K562 (cell line): ENCODE data around the gene ANKMY1. TPM values are rescaled to one million over a fixed set of nuclear protein-coding genes. Genes with fewer than 3 reads are reported as not detected.

Experiments
- ATAC-seq: fragments of 200-7000 bp; cut with Tn5 transposase; 3 replicates; pipeline ENCODE4 v1.9.1; 2020; ENCODE audit warnings: moderate library complexity
- BruUV-seq: library from RNA; stranded (reverse); fragments of 400-500 nt; replicated peaks from 2 replicates; lab custom pipeline; 2021; lab: Mats Ljungman, UMichigan
- CTCF ChIA-PET: fragments of 300-600 bp; formaldehyde crosslinking; extraction: SDS; loops from one replicate; lab custom pipeline; 2021; ENCODE audit warnings: low intra/inter-chr PET ratio; lab: Yijun Ruan, JAX
- POLR2A ChIA-PET: fragments of 300-600, 350-650 bp; sonication (Branson Sonifier 250); formaldehyde crosslinking; extraction: SDS; loops from one replicate; lab custom pipeline; 2021; ENCODE audit warnings: antibody characterized with exemption, inconsistent platforms; lab: Yijun Ruan, JAX
- DNase-seq, 4 experiments: peaks; one replicate each; pipeline versions ENCODE4 v3.0.0 to v3.0.0-alpha.2; 2011 to 2018; ENCODE audit warnings: low spot score in 3 of 4, mixed read lengths in 3 of 4; ENCODE audit errors: extremely low read depth in 1 of 4
- FAIRE-seq: peaks from 2 replicates; lab custom pipeline; 2011; peaks lifted over from hg19 to GRCh38; lab: Jason Lieb, UNC
- H2AFZ ChIP-seq: 2 replicates; pipeline ENCODE4 v1.6.0; 2011; ENCODE audit warnings: low read depth, low read length, control low read depth, inconsistent platforms
- H3K27ac ChIP-seq: fragments of 200-600 bp; 3 replicates; pipeline ENCODE4 v1.8.0; 2011; ENCODE audit warnings: low read depth, mild to moderate bottlenecking, control low read depth, inconsistent platforms, low read length, moderate library complexity, mixed read lengths; ENCODE audit errors: extremely low read depth
- H3K27me3 ChIP-seq, 2 experiments: fragments of 300-600 bp in 1 of 2; 2 replicates in 1 of 2; 3 replicates in 1 of 2; pipeline versions ENCODE4 v1.6.0 to v1.8.0; 2011; ENCODE audit warnings: inconsistent platforms in 2 of 2, low read length in 2 of 2, mild to moderate bottlenecking in 1 of 2, mixed read lengths in 1 of 2, moderate library complexity in 1 of 2; ENCODE audit not compliant: control insufficient read depth in 2 of 2, insufficient read depth in 2 of 2
- H3K36me3 ChIP-seq: fragments of 300-600 bp; 3 replicates; pipeline ENCODE4 v1.8.0; 2011; ENCODE audit warnings: mild to moderate bottlenecking, low read length, inconsistent platforms; ENCODE audit not compliant: control insufficient read depth, insufficient read depth
- H3K4me1 ChIP-seq, 2 experiments: fragments of 200-600 bp in 1 of 2; replicated peaks in 1 of 2; 2 replicates in 1 of 2; 3 replicates in 1 of 2; pipeline versions ENCODE4 v1.5.1 to v1.8.0; 2011; ENCODE audit warnings: inconsistent platforms in 2 of 2, low read length in 2 of 2, mild to moderate bottlenecking in 1 of 2, mixed read lengths in 1 of 2, moderate library complexity in 1 of 2; ENCODE audit not compliant: control insufficient read depth in 2 of 2, insufficient read depth in 2 of 2
- H3K4me2 ChIP-seq: 2 replicates; pipeline ENCODE4 v1.6.1; 2011; ENCODE audit warnings: low read length, control low read depth, inconsistent platforms, mixed read lengths; ENCODE audit not compliant: insufficient read depth
- H3K4me3 ChIP-seq: fragments of 200-600 bp; sonication (generic), shearing (Covaris generic); 2 replicates; pipeline ENCODE4 v1.5.1; 2016; ENCODE audit warnings: control low read depth, inconsistent platforms
- H3K79me2 ChIP-seq: fragments of 200-600 bp; 3 replicates; pipeline ENCODE4 v1.8.0; 2011; ENCODE audit warnings: low read length, inconsistent platforms; ENCODE audit not compliant: control insufficient read depth, insufficient read depth
- H3K9ac ChIP-seq, 2 experiments: 2 replicates each; pipeline versions ENCODE4 v1.6.0 to v1.6.1; 2011; ENCODE audit warnings: low read depth in 2 of 2, low read length in 2 of 2, control low read depth in 1 of 2, inconsistent platforms in 1 of 2, mild to moderate bottlenecking in 1 of 2, mixed read lengths in 1 of 2; ENCODE audit not compliant: insufficient read depth in 1 of 2
- H3K9me1 ChIP-seq: one replicate; pipeline ENCODE4 v1.6.0; 2011; ENCODE audit warnings: inconsistent platforms, mild to moderate bottlenecking, low read length, moderate library complexity; ENCODE audit not compliant: control insufficient read depth, insufficient read depth
- H3K9me3 ChIP-seq: replicated peaks from 2 replicates; pipeline ENCODE4 v1.5.1; 2011; ENCODE audit warnings: low read depth, low read length, inconsistent platforms; ENCODE audit not compliant: control insufficient read depth, insufficient read depth
- H4K20me1 ChIP-seq: replicated peaks from 2 replicates; pipeline ENCODE4 v1.6.1; 2011; ENCODE audit warnings: low read length, inconsistent platforms, mixed read lengths; ENCODE audit not compliant: control insufficient read depth, insufficient read depth
- CREB1 ChIP-seq, 2 experiments: sonication (generic) in 1 of 2; formaldehyde crosslinking in 1 of 2; IDR thresholded peaks; 2 replicates each; pipeline versions ENCODE4 v1.6.1 to v1.8.0; 2012 to 2022; ENCODE audit warnings: inconsistent platforms in 1 of 2, mild to moderate bottlenecking in 1 of 2, missing genetic modification reagents in 1 of 2, moderate library complexity in 1 of 2
- HDAC1 ChIP-seq, 2 experiments: fragments of 450-650 bp; IDR thresholded peaks; 2 replicates each; pipeline ENCODE4 v1.6.1; 2016 to 2017; ENCODE audit warnings: inconsistent platforms in 1 of 2, mild to moderate bottlenecking in 1 of 2, moderate library complexity in 1 of 2
- MYBL2 ChIP-seq, 2 experiments: fragments of 450-650 bp in 1 of 2; sonication (generic) in 1 of 2; formaldehyde crosslinking in 1 of 2; IDR thresholded peaks; 2 replicates each; pipeline versions ENCODE4 v1.6.1 to v1.8.1; 2017 to 2022; ENCODE audit warnings: borderline replicate concordance in 1 of 2, inconsistent platforms in 1 of 2, low read depth in 1 of 2, mild to moderate bottlenecking in 1 of 2, missing genetic modification reagents in 1 of 2, moderate library complexity in 1 of 2
- SUPT5H ChIP-seq: fragments of 450-650 bp; IDR thresholded peaks from 2 replicates; pipeline ENCODE4 v1.6.1; 2016
- THRA ChIP-seq: fragments of 450-650 bp; IDR thresholded peaks from 2 replicates; pipeline ENCODE4 v1.6.1; 2017; ENCODE audit warnings: mild to moderate bottlenecking, moderate library complexity
- ZNF175 ChIP-seq: fragments of 200-800 bp; sonication (Bioruptor generic); IDR thresholded peaks from 2 replicates; pipeline ENCODE4 v1.6.1; 2016; ENCODE audit warnings: low read depth, mild to moderate bottlenecking, missing genetic modification characterization, missing compliant biosample characterization
- ZNF311 ChIP-seq: fragments of 250-450 bp; sonication (Bioruptor Pico); IDR thresholded peaks from 2 replicates; pipeline ENCODE4 v1.4.0; 2020; ENCODE audit warnings: mild to moderate bottlenecking, moderate library complexity
- WGBS: fragments of 100-300 bp; shearing (Covaris generic); methylation state at CpG from one replicate; pipeline ENCODE4 v1.1.6; 2016; ENCODE audit warnings: low coverage, mixed read lengths; ENCODE audit not compliant: insufficient coverage; ENCODE audit errors: missing lambda C conversion rate; 5-methylcytosine and 5-hydroxymethylcytosine counted together
- in situ Hi-C: fragments of 300-500 bp; cut with MboI; formaldehyde crosslinking; loops from 4 replicates; pipeline ENCODE4 v1.15.0; 2018; ENCODE audit warnings: inconsistent platforms, mixed read lengths
- intact Hi-C: fragments of 100-400 bp; cut with micrococcal nuclease; formaldehyde crosslinking; loops from 2 replicates; pipeline ENCODE4 v1.14.2; 2022
- polyA plus RNA-seq, 8 experiments: library from polyadenylated mRNA; depleted of rRNA in 4 of 8; stranded (reverse) in 5 of 8; unstranded in 3 of 8; fragments of >200 nt; fragmentation: Nextera tagmentation in 2 of 8; fragmentation: Illumina TruSeq in 1 of 8; extraction: Ambion mirVana in 2 of 8; extraction: Trizol in 1 of 8; gene quantifications; 2 replicates each; pipeline versions ENCODE4 v1.2.1 to v1.2.3, GENCODE V29; 2011 to 2014; ENCODE audit warnings: inconsistent platforms in 1 of 8, missing spikeins in 1 of 8
- total RNA-seq, 7 experiments: library from RNA; depleted of rRNA in 6 of 7; stranded (reverse); fragments of >200 nt in 6 of 7; fragmentation: Illumina TruSeq in 2 of 7; extraction: Trizol in 2 of 7; gene quantifications; 2 replicates each; pipeline versions ENCODE4 v1.2.1 to v1.2.3, GENCODE V29; 2011 to 2021; ENCODE audit warnings: low replicate concordance in 1 of 7
- TF ChIP-seq, protein P1 (sequence below): fragments of 250-450 bp; sonication (Bioruptor Pico); IDR thresholded peaks from 2 replicates; pipeline ENCODE4 v1.4.0; 2020

The ANKMY1 gene
- total and polyA plus RNA-seq, 9 of the 15 experiments (the other 6 are each of a cell fraction or from before 2014, with no cell fraction given): 0.75 to 15.1 (median 11.7) TPM

DNA sequence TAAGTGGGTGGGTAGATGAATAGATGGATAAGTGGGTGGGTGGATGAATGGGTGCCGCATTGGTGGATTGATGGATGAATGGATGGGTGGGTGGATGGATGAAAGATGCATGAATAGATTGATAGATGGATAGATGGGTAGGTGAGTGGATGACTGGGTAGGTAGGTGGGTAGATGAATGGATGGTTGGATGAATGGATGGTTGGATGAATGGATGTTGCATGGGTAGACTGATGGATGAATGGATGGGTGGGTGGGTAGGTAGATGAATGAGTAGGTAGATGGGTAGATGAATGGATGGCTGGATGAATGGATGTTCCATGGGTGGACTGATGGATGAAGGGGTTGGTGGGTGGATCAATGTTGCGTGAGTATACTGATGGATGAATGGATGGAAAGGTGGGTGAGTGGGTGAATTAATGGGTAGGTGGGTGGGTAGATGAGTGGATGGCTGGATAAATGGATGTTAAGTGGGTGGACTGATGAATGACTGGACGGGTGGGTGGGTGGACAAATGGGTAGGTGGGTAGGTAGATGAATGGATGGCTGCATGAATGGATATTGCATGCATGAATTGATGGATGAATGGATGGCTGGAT is 30.5 kb downstream of the ANKMY1 start:
- H2AFZ ChIP-seq: no peak overlapping the region
- no peaks in the 10 kb centered on the region; the same call in 2 of the 3 replicates for H3K79me2 ChIP-seq
- H3K9ac ChIP-seq: no peak overlapping the region
- intact Hi-C loops (no loop called here), in situ Hi-C loops (no loop called here)
- H3K4me2 ChIP-seq: no peak overlapping the region
- H3K36me3 ChIP-seq: peaks cover 52% of the 10 kb centered on the region; the same call in 2 of the 3 replicates
- ATAC-seq (no peak), DNase-seq (no peak), FAIRE-seq (no peak)
- H3K4me3 ChIP-seq: no peak overlapping the region
- ChIA-PET POLR2A (no interaction called here), CTCF (no interaction called here)
- 95% methylated on average over 2 of the region's 3 CpGs for WGBS
- H4K20me1 ChIP-seq: no peaks in the 10 kb centered on the region
- TF ChIP-seq MYBL2 (IDR thresholded peaks at IDR 0.05; ENCODE audit: low read depth): no peak
- TF ChIP-seq MYBL2 (CRISPR knock-in tag; IDR thresholded peaks at IDR 0.05; ENCODE audit: borderline replicate concordance): no peak
- no peak for TF ChIP-seq HDAC1 (IDR thresholded peaks at IDR 0.05)
- TF ChIP-seq, protein P1, sequence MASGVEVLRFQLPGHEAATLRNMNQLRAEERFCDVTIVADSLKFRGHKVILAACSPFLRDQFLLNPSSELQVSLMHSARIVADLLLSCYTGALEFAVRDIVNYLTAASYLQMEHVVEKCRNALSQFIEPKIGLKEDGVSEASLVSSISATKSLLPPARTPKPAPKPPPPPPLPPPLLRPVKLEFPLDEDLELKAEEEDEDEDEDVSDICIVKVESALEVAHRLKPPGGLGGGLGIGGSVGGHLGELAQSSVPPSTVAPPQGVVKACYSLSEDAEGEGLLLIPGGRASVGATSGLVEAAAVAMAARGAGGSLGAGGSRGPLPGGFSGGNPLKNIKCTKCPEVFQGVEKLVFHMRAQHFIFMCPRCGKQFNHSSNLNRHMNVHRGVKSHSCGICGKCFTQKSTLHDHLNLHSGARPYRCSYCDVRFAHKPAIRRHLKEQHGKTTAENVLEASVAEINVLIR (CRISPR knock-in tag): no peak
- TF ChIP-seq CREB1 (IDR thresholded peaks at IDR 0.05): no peak
- no peak for TF ChIP-seq CREB1 (CRISPR knock-in tag; IDR thresholded peaks at IDR 0.05)
- no peak for TF ChIP-seq ZNF311 (CRISPR knock-in tag)
- peak; percentile 22; the same call in 1 of the 2 replicates for TF ChIP-seq SUPT5H
- no peak for TF ChIP-seq THRA
- TF ChIP-seq ZNF175 (CRISPR knock-in tag): no peak
- H3K9me1 ChIP-seq: no peaks in the 10 kb centered on the region
- peaks cover 19% of the 10 kb centered on the region for H3K9me3 ChIP-seq
- BruUV-seq: no TSS peak
- H3K4me1 ChIP-seq: no peaks in the 10 kb centered on the region; a peak in 1 of 5 replicates
- no peak overlapping the region for H3K27ac ChIP-seq
- no peaks in the 10 kb centered on the region for H3K27me3 ChIP-seq
